Panc1 (cell line): ENCODE results near the gene RELL1.

Source experiments
- POLR2AphosphoS5 ChIP-seq: IDR thresholded peaks from 2 replicates; pipeline ENCODE4 v1.6.1; 2012; ENCODE audit warnings: mild to moderate bottlenecking, low read depth, low read length, moderate library complexity
- SIN3A ChIP-seq: IDR thresholded peaks from 2 replicates; pipeline ENCODE4 v1.6.1; 2012; ENCODE audit warnings: low read depth, mild to moderate bottlenecking, low read length, moderate library complexity, borderline replicate concordance; ENCODE audit not compliant: insufficient read depth
- TCF7L2 ChIP-seq: IDR thresholded peaks from 2 replicates; pipeline ENCODE4 v1.6.1; 2011; ENCODE audit warnings: mild to moderate bottlenecking, low read depth, low read length, inconsistent platforms
- TF ChIP-seq, protein P1 (sequence below): fragments of 450-650 bp; IDR thresholded peaks from 2 replicates; pipeline ENCODE4 v1.5.1; 2017; ENCODE audit warnings: mild to moderate bottlenecking
- TF ChIP-seq, protein P2 (sequence below), 2 experiments: IDR thresholded peaks; 2 replicates each; pipeline ENCODE4 v1.6.1; 2011 to 2012; ENCODE audit warnings: low read depth in 2 of 2, control low read depth in 1 of 2, low read length in 1 of 2, mild to moderate bottlenecking in 1 of 2, moderate library complexity in 1 of 2; ENCODE audit not compliant: insufficient read depth in 1 of 2

DNA sequence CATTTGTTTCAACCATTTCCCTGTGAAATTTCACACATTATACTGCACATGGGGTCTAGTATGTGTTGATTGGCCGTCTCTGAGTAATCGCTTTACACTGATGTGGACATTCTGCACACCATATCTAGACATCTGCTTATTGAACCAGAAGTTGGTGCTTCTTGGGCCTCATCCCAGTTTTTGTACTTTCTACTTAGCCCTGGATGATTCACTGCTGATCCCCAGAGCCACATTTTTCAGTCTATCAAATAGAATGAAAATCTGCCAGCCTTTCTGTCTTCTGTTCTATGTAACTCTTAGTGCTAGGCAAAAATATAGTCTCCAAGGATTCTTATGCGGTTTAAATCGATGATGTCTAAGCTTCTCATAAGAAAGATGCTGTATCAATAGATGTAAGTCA is 40.5 kb upstream of the RELL1 start:
- TF ChIP-seq, protein P1, sequence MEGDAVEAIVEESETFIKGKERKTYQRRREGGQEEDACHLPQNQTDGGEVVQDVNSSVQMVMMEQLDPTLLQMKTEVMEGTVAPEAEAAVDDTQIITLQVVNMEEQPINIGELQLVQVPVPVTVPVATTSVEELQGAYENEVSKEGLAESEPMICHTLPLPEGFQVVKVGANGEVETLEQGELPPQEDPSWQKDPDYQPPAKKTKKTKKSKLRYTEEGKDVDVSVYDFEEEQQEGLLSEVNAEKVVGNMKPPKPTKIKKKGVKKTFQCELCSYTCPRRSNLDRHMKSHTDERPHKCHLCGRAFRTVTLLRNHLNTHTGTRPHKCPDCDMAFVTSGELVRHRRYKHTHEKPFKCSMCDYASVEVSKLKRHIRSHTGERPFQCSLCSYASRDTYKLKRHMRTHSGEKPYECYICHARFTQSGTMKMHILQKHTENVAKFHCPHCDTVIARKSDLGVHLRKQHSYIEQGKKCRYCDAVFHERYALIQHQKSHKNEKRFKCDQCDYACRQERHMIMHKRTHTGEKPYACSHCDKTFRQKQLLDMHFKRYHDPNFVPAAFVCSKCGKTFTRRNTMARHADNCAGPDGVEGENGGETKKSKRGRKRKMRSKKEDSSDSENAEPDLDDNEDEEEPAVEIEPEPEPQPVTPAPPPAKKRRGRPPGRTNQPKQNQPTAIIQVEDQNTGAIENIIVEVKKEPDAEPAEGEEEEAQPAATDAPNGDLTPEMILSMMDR: no peak
- TF ChIP-seq, protein P2, sequence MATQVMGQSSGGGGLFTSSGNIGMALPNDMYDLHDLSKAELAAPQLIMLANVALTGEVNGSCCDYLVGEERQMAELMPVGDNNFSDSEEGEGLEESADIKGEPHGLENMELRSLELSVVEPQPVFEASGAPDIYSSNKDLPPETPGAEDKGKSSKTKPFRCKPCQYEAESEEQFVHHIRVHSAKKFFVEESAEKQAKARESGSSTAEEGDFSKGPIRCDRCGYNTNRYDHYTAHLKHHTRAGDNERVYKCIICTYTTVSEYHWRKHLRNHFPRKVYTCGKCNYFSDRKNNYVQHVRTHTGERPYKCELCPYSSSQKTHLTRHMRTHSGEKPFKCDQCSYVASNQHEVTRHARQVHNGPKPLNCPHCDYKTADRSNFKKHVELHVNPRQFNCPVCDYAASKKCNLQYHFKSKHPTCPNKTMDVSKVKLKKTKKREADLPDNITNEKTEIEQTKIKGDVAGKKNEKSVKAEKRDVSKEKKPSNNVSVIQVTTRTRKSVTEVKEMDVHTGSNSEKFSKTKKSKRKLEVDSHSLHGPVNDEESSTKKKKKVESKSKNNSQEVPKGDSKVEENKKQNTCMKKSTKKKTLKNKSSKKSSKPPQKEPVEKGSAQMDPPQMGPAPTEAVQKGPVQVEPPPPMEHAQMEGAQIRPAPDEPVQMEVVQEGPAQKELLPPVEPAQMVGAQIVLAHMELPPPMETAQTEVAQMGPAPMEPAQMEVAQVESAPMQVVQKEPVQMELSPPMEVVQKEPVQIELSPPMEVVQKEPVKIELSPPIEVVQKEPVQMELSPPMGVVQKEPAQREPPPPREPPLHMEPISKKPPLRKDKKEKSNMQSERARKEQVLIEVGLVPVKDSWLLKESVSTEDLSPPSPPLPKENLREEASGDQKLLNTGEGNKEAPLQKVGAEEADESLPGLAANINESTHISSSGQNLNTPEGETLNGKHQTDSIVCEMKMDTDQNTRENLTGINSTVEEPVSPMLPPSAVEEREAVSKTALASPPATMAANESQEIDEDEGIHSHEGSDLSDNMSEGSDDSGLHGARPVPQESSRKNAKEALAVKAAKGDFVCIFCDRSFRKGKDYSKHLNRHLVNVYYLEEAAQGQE (IDR thresholded peaks at IDR 0.05; ENCODE audit: insufficient read depth in 1 of 2, low read depth in 2 of 2, low read length in 1 of 2): no peak
- TF ChIP-seq SIN3A (no peak), POLR2AphosphoS5 (no peak), TCF7L2 (no peak)
